Fibroblast of peridontal ligament (primary cell): Measurements from ENCODE around the gene RHBDF2.
"Not testable (repeated sequence)": the region's sequence is repeated elsewhere in the genome, so short reads cannot be mapped to it uniquely, and the experiment has no call there.

ENCODE experiments used
- DNase-seq: peaks from one replicate; pipeline ENCODE4 v3.0.0-alpha.2; 2010; ENCODE audit errors: extremely low read depth

The RHBDF2 gene

GRCh38 chr17:76524598-76525512 lies 23.6 kb upstream of the RHBDF2 start:
- DNase-seq, result peak; percentile 54

- peak; percentile 44 for DNase-seq
Observed at GRCh38 chr17:76523084-76524037, 22.1 kb upstream of the RHBDF2 start.

- DNase-seq, result not testable (repeated sequence)
Observed at GRCh38 chr17:76521683-76522082, 20.5 kb upstream of the RHBDF2 start.

GRCh38 chr17:76521262-76521661 lies 20.0 kb upstream of the RHBDF2 start:
- DNase-seq, result no peak

GRCh38 chr17:76519048-76519966 lies 18.1 kb upstream of the RHBDF2 start:
- DNase-seq, result no peak

- no peak for DNase-seq
Observed at GRCh38 chr17:76517638-76518038, 16.4 kb upstream of the RHBDF2 start.

GRCh38 chr17:76515274-76515949 lies 14.2 kb upstream of the RHBDF2 start:
- peak; percentile 98 for DNase-seq

- DNase-seq, result not testable (repeated sequence)
Observed at GRCh38 chr17:76514355-76514754, 13.1 kb upstream of the RHBDF2 start.

- DNase-seq, result no peak
Observed at GRCh38 chr17:76513306-76513692, 12.1 kb upstream of the RHBDF2 start.

GRCh38 chr17:76512366-76513305 lies 11.4 kb upstream of the RHBDF2 start:
- DNase-seq, result no peak

- no peak for DNase-seq
Observed at GRCh38 chr17:76511668-76512365, 10.6 kb upstream of the RHBDF2 start.

GRCh38 chr17:76510831-76511244 lies 9.6 kb upstream of the RHBDF2 start:
- DNase-seq, result no peak

- not testable (repeated sequence) for DNase-seq
Observed at GRCh38 chr17:76508472-76509063, 7.3 kb upstream of the RHBDF2 start.

GRCh38 chr17:76506408-76507345 lies 5.5 kb upstream of the RHBDF2 start:
- DNase-seq, result peak; percentile 61

GRCh38 chr17:76504117-76504516 lies 2.9 kb upstream of the RHBDF2 start:
- DNase-seq, result no peak

GRCh38 chr17:76502341-76503211 lies 1.4 kb upstream of the RHBDF2 start:
- DNase-seq, result no peak
